Thoracic aorta endothelial cell (primary cell): ENCODE results near the gene NKG7. TPM values are rescaled to one million over a fixed set of nuclear protein-coding genes. Genes with fewer than 3 reads are reported as not detected.

ENCODE experiments used
- total RNA-seq: library from RNA; depleted of rRNA; stranded (reverse); fragments of >200 nt; gene quantifications from 2 replicates; pipeline ENCODE4 v1.2.3, GENCODE V29; 2012

The NKG7 gene
- total RNA-seq: not detected in 2 replicates

GRCh38 chr19:51372649-51373504 is at the start of gene NKG7:
NKG7 (minus strand) TSS chr19:51372654; CDS start chr19:51372535, 119 bp downstream.

GRCh38 chr19:51417107-51417809 is 44.8 kb upstream of the NKG7 start, which contains the start of gene SIGLEC10:
SIGLEC10 (minus strand) TSS chr19:51417642; CDS start chr19:51417581, 61 bp downstream.

GRCh38 chr19:51387924-51388389 is 15.5 kb upstream of the NKG7 start, which contains the start of gene LIM2:
LIM2 (minus strand) TSS chr19:51387974; CDS start chr19:51387443, 531 bp downstream.

GRCh38 chr19:51368366-51369282 is 3.8 kb downstream of the NKG7 start, which contains the start of gene CLDND2:
CLDND2 (minus strand) TSS chr19:51369003; CDS start chr19:51368577, 426 bp downstream.

GRCh38 chr19:51365965-51366388 is 6.5 kb downstream of the NKG7 start, which contains the start of gene ETFB:
ETFB (minus strand) TSS chr19:51366388; CDS start chr19:51366326, 62 bp downstream.

GRCh38 chr19:51341976-51342580 is 30.4 kb downstream of the NKG7 start, which contains the start of gene VSIG10L:
VSIG10L (minus strand) TSS chr19:51342139; CDS start chr19:51342124, 15 bp downstream.

Other genes with a start within 250 kb of the NKG7 start
- not detected in 2 replicates for gene SIGLEC9, start 247.7 kb downstream of the NKG7 start, total RNA-seq
- not detected in 2 replicates for gene SIGLEC7, start 230.4 kb downstream of the NKG7 start, total RNA-seq
- not detected in 2 replicates for gene CD33, start 147.6 kb downstream of the NKG7 start, total RNA-seq
- not detected in 2 replicates for gene SIGLECL1, start 121.6 kb downstream of the NKG7 start, total RNA-seq
- gene IGLON5, start 61.0 kb downstream of the NKG7 start, total RNA-seq: not detected in 2 replicates
- gene VSIG10L, start 30.5 kb downstream of the NKG7 start, total RNA-seq: 0.27 and 0.29 TPM in 2 replicates
- gene ETFB, start 6.3 kb downstream of the NKG7 start, total RNA-seq: 47.1 and 71.4 TPM in 2 replicates
- not detected in 2 replicates for gene CLDND2, start 3.7 kb downstream of the NKG7 start, total RNA-seq
- gene LIM2, start 15.3 kb upstream of the NKG7 start, total RNA-seq: not detected in 2 replicates
- not detected in 2 replicates for gene C19orf84, start 17.9 kb upstream of the NKG7 start, total RNA-seq
- gene SIGLEC10, start 45.0 kb upstream of the NKG7 start, total RNA-seq: not detected in 2 replicates
- not detected in 2 replicates for gene SIGLEC8, start 85.8 kb upstream of the NKG7 start, total RNA-seq
- not detected in 2 replicates for gene CEACAM18, start 105.9 kb upstream of the NKG7 start, total RNA-seq
- not detected in 2 replicates for gene SIGLEC12, start 129.1 kb upstream of the NKG7 start, total RNA-seq
- not detected in 2 replicates for gene SIGLEC6, start 159.0 kb upstream of the NKG7 start, total RNA-seq
- 9.6 and 14.4 TPM in 2 replicates for gene ZNF175, start 198.6 kb upstream of the NKG7 start, total RNA-seq